Measurements from ENCODE around the gene PEF1.
"Not testable (repeated sequence)": the region's sequence is repeated elsewhere in the genome, so short reads cannot be mapped to it uniquely, and the experiment has no call there.

PEF1 gene

DNA sequence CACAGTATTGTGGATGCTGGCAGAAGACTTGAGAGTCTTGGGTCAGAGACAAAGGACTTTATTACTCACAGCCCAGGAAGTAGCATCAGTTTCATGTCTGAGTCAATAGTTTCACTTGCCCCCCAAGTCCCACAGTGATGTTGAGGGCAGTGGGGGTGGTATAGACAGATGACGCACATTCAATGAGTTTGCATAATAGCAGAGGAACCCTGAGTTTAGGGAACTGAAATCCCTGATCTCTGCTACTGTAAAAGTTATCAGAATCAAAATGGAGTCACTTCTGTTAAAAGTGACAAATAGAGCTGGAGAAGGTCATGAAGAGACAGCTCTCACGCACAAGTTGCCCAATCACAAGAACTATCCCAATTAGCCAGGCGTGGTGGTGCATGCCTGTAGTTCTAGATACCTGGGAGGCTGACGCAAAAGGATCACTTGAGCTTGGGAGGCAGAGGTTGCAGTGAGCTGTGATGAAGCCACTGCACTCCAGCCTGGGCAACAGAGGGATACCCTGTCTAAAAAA lies 38.7 kb downstream of the PEF1 start:
- no peak for DNase-seq

DNA sequence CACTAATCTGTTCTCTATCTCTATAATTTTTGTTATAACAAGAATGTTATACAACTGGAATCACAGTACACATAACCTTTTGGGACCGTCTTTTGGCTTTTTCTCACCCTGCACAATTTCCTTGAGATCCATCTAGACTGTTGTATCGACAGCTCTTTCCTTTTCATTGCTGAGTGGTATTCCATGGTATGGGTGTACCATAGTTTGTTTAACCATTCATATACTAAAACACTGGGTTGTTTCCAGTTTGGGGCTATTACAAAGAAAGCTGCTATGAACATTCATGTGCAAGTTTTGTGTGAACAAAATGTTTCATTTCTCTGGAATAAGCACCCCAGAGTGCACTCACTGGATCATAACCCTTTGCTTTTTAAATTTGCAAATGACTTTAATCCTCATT lies 42.6 kb downstream of the PEF1 start:
- DNase-seq, result no peak

DNA sequence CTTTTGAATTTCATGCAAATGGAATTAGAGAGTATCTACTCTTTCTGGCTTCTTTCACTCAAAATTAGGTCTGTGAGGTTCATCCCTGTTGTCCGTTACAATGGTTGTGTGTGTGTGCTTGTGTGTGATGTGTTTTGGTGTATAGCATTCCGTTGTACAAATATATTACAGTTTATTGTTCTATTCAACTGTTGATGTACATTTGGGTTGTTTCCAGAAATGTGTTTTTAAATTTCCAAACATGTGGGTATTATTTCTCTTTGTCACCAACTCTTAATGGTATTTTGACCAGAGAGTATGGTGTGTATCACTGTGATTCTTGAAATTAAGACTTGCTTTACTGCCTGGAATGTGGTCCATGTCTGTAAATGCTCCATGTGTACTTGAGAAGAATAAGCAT lies 44.0 kb downstream of the PEF1 start:
- DNase-seq, result no peak

GRCh38 chr1:31598980-31599379 lies 45.7 kb downstream of the PEF1 start:
- no peak for DNase-seq

DNA sequence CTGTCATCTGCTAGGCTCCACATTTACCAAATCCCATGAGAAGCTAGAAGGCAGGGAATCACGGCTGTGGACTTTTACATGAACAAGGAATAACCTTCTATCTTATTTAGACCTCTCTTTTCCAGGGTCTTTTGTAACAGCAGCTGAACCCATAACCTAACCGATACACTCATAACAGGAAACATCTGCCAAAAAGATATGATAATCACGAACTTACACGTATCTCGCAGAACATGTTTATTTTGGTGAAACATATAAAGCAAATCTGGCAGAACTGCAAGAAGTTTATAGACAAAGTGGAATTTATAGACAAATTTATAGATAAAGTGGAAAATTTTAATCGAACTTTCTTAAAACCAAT lies 48.0 kb downstream of the PEF1 start:
- peak; percentile 59 for DNase-seq

DNA sequence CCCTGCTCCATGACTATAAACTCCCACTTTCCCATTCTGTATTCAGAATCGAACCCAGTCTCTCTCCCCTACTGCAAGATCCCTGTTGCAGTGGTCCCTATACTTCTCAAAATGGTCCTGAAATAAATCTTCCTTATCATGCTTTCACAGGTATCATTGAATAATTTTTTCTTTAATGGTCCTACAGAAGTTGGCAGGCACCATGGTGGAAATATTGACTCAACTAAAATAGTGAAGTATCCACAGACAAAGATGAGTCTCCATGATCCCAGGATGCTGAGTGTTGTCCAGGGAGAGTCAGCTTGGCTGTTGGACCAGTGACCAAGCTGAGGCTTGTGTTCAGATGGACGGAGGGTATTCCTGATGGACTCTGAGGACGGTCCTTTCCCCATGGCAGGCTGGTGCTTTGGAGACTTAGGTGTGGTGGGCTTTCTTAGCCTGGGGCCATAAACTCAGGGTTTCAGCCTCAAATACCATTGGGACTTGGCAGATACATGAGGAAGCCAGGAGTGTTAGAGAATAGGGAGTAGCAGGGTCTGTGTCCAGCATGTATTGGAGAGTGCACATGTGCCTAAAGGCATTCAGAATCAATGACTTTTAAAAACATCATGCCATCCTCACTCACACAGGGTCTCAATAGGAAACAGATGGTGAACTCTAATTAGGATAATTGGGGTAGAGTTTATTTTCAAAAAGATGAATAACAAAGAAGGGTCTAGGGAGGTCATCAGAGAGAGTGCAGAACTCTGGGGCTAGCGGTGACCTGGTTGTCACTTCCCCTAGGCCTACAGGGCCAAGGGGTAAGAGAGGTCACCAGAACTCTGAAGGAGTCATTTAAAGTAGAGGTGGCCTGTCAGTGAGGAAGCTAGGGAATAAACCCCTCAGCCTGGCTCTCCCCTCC lies 48.6 kb downstream of the PEF1 start:
- DNase-seq, result peak; percentile 59

DNA sequence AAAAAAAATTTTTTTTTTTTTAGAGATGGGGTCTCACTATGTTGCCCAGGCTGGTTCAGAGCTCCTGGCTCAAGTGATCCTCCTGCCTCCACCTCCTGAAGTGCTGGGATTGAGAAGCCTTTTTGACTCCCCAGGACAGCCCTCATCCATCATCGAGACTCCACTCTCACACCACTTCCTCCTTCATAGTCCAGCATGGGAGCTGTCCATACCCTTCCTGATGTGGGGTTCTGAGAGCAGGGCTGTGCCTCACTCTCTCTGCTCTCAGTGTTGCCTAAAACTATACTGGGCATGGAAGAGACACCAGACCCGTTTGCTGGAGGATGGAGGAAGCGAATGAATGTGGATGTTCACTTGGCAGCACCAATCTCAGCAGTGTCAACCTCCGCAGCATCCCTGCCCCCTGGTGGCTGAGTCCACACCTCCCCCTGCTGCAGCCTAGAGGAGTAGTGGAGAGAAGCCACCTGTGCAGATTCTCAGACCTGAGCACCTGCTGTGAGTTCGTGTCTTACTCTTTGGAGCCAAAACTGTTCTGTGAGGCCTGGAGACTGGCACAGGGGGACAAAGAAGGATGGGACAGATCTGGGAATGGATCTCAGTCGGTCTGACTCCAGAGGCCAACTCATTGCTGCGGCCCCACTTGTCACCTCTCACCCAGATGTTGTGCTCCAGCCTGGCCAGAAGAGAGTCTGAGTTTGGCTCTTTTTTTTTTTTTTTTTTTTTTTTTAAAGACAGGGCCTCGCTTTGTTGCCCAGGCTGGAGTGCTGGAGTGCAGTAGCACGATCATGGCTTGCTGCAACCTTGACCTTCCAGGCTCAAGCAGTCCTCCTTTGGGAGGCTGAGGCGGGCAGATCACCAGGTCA lies 50.7 kb downstream of the PEF1 start:
- peak; percentile 54 for DNase-seq

DNA sequence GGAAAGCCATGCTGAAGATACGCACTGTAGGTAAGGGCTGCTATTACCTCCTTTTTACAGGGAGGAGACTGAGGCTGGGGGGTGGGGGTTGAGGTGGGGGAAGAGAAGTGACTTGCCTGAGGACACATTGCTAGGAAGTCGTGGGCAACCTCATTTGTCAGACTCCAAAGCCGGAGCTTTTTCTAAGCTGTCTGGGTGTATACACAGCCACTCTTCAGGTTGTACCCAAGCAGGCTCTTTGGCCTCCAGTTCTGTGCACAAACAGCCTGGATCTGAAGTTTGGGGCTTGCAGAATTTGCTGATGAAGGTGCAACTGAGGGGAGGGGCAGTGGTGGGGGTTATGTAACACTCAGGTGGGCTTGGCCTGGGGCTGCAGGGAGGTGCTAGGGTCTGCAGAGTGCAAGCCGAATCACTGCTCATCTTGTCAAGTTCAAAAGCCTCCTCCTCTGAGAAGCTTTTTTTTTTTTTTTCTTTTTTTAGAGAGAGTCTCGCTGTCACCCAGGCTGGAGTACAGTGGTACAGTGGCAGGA lies 51.5 kb downstream of the PEF1 start:
- no peak for DNase-seq

- DNase-seq, result no peak
These were observed 52.5 kb downstream of the PEF1 start for GRCh38 chr1:31592132-31592531.

DNA sequence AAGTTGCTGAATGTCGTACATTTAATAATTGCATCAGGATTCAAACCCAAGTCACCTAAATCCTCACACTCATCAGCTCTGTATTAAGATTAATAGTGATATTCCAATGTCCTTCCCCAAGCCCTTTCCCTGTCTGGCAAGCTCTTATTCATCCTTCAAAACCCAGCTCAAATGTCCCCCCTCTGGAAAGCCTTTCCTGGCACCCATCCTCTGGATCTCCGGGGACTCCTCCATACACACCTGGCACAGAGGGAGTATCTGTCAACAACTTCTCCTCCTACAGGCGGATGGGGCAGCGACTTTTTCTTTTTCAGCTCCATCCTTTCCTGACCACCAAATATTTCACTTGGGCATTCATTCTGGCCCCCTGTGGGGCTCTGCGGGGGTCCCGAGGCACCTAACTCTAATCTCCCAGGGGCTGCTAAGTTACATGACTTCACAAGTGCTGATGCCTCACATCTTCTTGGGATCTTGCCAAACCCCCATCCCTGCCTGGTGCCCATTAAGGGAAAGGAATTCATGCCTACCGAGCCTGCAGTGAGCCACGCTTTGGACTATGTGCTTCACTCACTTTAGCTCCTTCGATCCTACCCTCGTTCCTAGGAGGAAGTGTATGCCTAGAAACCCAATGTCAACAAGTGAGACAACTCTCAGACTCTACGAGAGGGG lies 53.1 kb downstream of the PEF1 start:
- no peak for DNase-seq

DNA sequence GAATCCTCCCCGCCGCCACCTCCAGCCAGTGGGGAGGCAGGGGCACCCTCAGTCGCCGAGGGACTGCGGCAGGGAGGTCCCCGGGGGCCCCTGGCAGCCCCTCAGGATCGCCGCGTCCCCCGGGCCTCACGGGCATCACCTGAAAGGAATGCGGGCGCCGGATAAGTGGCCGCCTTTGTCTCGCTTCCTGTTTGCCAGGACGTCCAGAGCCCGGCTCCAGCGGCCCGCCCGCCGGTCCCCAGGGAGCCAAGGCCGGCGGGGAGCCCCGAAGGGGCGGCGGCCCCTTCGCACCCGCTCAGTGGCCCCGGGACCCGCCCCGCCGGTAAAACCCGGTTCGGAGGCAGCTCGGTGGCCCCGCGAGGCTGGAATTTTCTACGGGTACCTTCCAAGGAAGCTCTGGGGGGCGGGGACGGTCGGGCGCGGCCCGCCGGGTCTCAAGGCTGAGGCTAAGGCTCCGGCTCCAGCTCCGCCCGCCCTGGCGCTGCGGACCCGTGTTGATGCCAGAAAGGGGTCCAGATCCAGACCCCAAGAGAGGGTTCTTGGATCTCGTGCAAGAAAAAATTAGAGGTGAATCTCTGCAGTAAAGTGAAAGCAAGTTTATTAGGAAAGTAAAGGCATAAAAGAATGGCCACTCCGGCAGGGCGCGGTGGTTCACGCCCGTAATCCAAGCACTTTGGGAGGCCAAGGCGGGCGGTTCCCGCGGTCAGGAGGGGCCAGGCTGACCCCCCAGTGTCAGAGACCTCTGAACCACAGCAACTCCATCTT lies 55.7 kb downstream of the PEF1 start:
- DNase-seq, result no peak

GRCh38 chr1:31587720-31588423 lies 56.8 kb downstream of the PEF1 start:
- peak; percentile 47 for DNase-seq

DNA sequence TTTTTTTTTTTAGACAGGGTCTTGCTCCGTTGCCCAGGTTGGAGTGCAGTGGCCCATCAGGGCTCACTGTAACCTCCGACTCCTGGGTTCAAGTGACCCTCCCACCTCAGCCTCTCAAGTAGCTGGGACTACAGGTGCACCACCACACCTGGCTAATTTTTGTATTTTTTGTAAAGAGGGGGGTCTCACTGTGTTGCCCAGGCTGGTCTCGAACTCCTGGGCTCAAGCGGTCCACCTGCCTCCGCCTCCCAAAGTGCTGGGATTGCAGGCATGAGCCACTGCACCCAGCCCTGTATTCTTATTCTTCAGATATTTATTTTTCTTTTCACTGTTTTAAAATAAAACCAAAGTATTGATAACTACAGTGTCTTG lies 57.4 kb downstream of the PEF1 start:
- DNase-seq, result not testable (repeated sequence)

DNA sequence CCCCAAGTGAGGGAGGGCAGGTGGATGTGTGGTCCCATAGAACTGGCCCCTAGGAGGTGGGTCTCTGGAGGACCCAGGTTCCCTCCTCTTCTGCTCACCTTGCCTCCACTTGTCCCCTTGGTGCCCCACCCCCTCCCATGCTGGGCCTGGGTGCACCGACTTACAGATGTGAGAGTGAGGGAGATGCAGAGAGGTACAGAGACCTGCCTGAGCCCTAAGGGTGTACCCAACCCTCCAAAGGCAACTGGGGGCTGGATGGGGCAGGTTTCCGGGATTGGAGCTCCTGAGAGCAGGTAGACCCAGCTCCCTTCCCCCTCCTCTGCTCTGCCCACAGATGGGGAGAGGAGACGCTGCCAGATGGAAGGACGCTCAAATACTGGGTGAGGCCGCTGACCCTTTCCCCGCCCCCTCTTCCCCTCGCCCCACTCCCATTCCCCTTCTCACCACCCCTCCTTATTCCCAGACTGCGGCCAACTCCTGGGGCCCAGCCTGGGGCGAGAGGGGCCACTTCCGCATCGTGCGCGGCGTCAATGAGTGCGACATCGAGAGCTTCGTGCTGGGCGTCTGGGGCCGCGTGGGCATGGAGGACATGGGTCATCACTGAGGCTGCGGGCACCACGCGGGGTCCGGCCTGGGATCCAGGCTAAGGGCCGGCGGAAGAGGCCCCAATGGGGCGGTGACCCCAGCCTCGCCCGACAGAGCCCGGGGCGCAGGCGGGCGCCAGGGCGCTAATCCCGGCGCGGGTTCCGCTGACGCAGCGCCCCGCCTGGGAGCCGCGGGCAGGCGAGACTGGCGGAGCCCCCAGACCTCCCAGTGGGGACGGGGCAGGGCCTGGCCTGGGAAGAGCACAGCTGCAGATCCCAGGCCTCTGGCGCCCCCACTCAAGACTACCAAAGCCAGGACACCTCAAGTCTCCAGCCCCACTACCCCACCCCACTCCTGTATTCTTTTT lies 58.0 kb downstream of the PEF1 start:
- DNase-seq, result no peak

GRCh38 chr1:31585736-31586365 lies 58.8 kb downstream of the PEF1 start:
- no peak for DNase-seq

GRCh38 chr1:31584869-31585735 lies 59.6 kb downstream of the PEF1 start:
- no peak for DNase-seq

DNA sequence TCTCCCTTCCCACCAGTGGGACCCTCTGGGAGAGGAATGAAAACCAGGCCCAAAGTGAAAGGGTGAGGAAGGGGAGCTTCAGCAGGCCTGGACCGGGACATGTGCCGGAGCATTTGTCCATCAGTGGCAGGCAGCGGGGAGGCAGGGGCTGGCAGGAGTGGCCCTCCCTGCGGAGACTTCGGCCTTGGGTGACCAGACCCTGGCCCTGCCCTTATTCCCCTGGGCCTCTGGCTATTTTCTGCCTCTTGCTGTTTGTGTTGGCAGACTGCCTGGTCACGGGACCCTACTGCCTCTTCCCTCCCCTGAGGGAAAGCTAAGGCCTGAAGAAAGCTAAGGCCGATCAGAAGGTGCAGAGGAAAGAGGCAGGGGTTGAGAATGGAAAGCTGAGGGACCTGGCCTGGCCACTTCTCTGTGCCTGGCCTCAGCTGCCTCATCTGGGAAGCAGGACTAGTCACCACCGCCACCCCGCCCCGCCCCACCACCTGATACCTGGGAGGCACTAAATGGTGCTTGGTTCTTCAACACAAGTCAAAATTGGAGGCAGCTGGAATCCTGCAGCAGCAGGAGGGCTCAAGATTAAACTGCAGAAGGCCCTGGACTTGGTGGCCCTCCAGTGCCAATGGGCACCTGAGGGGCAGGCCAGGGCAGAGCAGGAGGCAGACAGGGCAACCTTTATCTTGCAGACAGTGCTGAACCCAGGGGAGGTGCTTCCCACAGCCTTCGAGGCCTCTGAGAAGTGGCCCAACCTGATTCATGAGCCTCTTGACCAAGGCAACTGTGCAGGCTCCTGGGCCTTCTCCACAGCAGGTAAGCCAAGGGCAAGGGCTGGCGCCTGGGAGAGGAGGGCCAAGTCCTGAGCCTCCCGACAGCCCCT lies 60.4 kb downstream of the PEF1 start:
- DNase-seq, result no peak
